ENCODE data around the gene PLCL1.

GRCh38 chr2:198106621-198107385 is 302.4 kb downstream of the PLCL1 start:
- no peak for TF ChIP-seq POLR2AphosphoS5 (IDR thresholded peaks at IDR 0.05)
- TF ChIP-seq CTCF (IDR thresholded peaks at IDR 0.05) = no peak
- no peak for TF ChIP-seq POLR2A (IDR thresholded peaks at IDR 0.05)

Measured in breast epithelium (tissue), 3 donors.